ENCODE data around the gene GRK5.

GRCh38 chr10:119263951-119264617 lies 56.7 kb downstream of the GRK5 start:
- TF ChIP-seq CTCF (conservative IDR thresholded peaks at IDR 0.05) (no peak), EZH2 (IDR thresholded peaks at IDR 0.05; ENCODE audit: low read depth) (no peak)

All from PC-9 (cell line).